Vagina (tissue), 2 donors: ENCODE data around the gene KRTAP10-1.

ENCODE experiments used
- CTCF ChIP-seq, 3 experiments: fragments of 450-650 bp in 2 of 3; fragments of 200-600 bp in 1 of 3; sonication (generic) in 1 of 3; IDR thresholded peaks; one replicate each; pipeline ENCODE4 v1.5.1; 2017 to 2019; ENCODE audit warnings: antibody characterized with exemption in 3 of 3, mild to moderate bottlenecking in 2 of 3, moderate library complexity in 2 of 3
- POLR2A ChIP-seq, 2 donors: fragments of 450-650 bp; IDR thresholded peaks; one replicate each; pipeline ENCODE4 v1.6.1; 2017; ENCODE audit warnings: antibody characterized with exemption in 2 of 2, mild to moderate bottlenecking in 2 of 2, moderate library complexity in 2 of 2
- POLR2AphosphoS5 ChIP-seq, 2 donors: sonication (generic); formaldehyde crosslinking; IDR thresholded peaks; one replicate each; pipeline ENCODE4 v1.9.0; 2017; ENCODE audit warnings: antibody characterized with exemption in 2 of 2, mild to moderate bottlenecking in 2 of 2, low read depth in 1 of 2; ENCODE audit not compliant: insufficient read depth in 1 of 2

- no peak for TF ChIP-seq CTCF (IDR thresholded peaks at IDR 0.05)
- TF ChIP-seq POLR2A (IDR thresholded peaks at IDR 0.05): no peak
- TF ChIP-seq POLR2AphosphoS5 (IDR thresholded peaks at IDR 0.05; ENCODE audit: insufficient read depth in 1 of 2, low read depth in 1 of 2): no peak
Observed at GRCh38 chr21:44567481-44568171, 27.6 kb upstream of the KRTAP10-1 start.
